Panc1 (cell line): ENCODE data around the gene R3HDM2. TPM values are rescaled to one million over a fixed set of nuclear protein-coding genes. Genes with fewer than 3 reads are reported as not detected.

Experiments used
- ATAC-seq: fragments of 200-7000 bp; cut with Tn5 transposase; 2 replicates; pipeline ENCODE4 v1.9.1; 2020; ENCODE audit warnings: mild to moderate bottlenecking, moderate library complexity
- BruUV-seq: library from RNA; stranded (reverse); fragments of 400-500 nt; replicated peaks from 2 replicates; lab custom pipeline; 2021; lab: Mats Ljungman, UMichigan
- CTCF ChIA-PET: fragments of 300-600 bp; sonication (Branson Sonifier 250); formaldehyde crosslinking; loops from one replicate; lab custom pipeline; 2022; ENCODE audit warnings: antibody characterized with exemption; lab: Charles Lee
- POLR2A ChIA-PET: fragments of 300-600 bp; sonication (Branson Sonifier 250); formaldehyde crosslinking; loops from one replicate; lab custom pipeline; 2022; ENCODE audit warnings: antibody characterized with exemption; lab: Charles Lee
- DNase-seq: peaks from one replicate; pipeline ENCODE4 v3.0.0-alpha.2; 2010; ENCODE audit warnings: low read depth, low spot score
- H3K27ac ChIP-seq: 2 replicates; pipeline ENCODE4 v1.5.1; 2011; ENCODE audit warnings: mild to moderate bottlenecking, low read length, inconsistent platforms
- H3K27me3 ChIP-seq: fragments of 200-500 bp; sonication (Bioruptor generic); 2 replicates; pipeline ENCODE4 v1.6.0; 2014; ENCODE audit warnings: low read length, inconsistent platforms; ENCODE audit not compliant: control insufficient read depth, insufficient read depth
- H3K36me3 ChIP-seq: fragments of 200-500 bp; sonication (Bioruptor generic); 2 replicates; pipeline ENCODE4 v1.5.1; 2014; ENCODE audit warnings: inconsistent platforms, mild to moderate bottlenecking, low read length, moderate library complexity; ENCODE audit not compliant: control insufficient read depth, insufficient read depth
- H3K4me1 ChIP-seq: 2 replicates; pipeline ENCODE4 v1.5.1; 2011; ENCODE audit warnings: inconsistent platforms, mild to moderate bottlenecking, low read length, moderate library complexity; ENCODE audit not compliant: control insufficient read depth, insufficient read depth
- H3K4me3 ChIP-seq, 2 experiments: 2 replicates each; pipeline ENCODE4 v1.5.1; 2011 to 2012; ENCODE audit warnings: low read depth in 2 of 2, low read length in 2 of 2, mild to moderate bottlenecking in 2 of 2, inconsistent platforms in 1 of 2, moderate library complexity in 1 of 2
- H3K9me3 ChIP-seq: fragments of 200-500 bp; sonication (Bioruptor generic); 2 replicates; pipeline ENCODE4 v1.5.1; 2014; ENCODE audit warnings: low read depth, mild to moderate bottlenecking, inconsistent platforms, low read length, moderate library complexity; ENCODE audit not compliant: control insufficient read depth, insufficient read depth
- POLR2AphosphoS5 ChIP-seq: IDR thresholded peaks from 2 replicates; pipeline ENCODE4 v1.6.1; 2012; ENCODE audit warnings: mild to moderate bottlenecking, low read depth, low read length, moderate library complexity
- SIN3A ChIP-seq: IDR thresholded peaks from 2 replicates; pipeline ENCODE4 v1.6.1; 2012; ENCODE audit warnings: low read depth, mild to moderate bottlenecking, low read length, moderate library complexity, borderline replicate concordance; ENCODE audit not compliant: insufficient read depth
- TCF7L2 ChIP-seq: IDR thresholded peaks from 2 replicates; pipeline ENCODE4 v1.6.1; 2011; ENCODE audit warnings: mild to moderate bottlenecking, low read depth, low read length, inconsistent platforms
- in situ Hi-C: cut with HindIII; loops from 2 replicates; pipeline ENCODE4 v1.10.0; 2016; ENCODE audit warnings: low sequenced_read_pairs, low pct_unique_long_range_greater_than_20kb
- intact Hi-C: fragments of 100-400 bp; cut with micrococcal nuclease; formaldehyde crosslinking; loops from one replicate; pipeline ENCODE4 v1.10.0; 2022; ENCODE audit not compliant: unreplicated experiment
- total RNA-seq: library from RNA; stranded (reverse); gene quantifications from one replicate; pipeline ENCODE4 v1.2.1, GENCODE V29; 2021; ENCODE audit not compliant: unreplicated experiment
- TF ChIP-seq, protein P1 (sequence below): fragments of 450-650 bp; IDR thresholded peaks from 2 replicates; pipeline ENCODE4 v1.5.1; 2017; ENCODE audit warnings: mild to moderate bottlenecking
- TF ChIP-seq, protein P2 (sequence below), 2 experiments: IDR thresholded peaks; 2 replicates each; pipeline ENCODE4 v1.6.1; 2011 to 2012; ENCODE audit warnings: low read depth in 2 of 2, control low read depth in 1 of 2, low read length in 1 of 2, mild to moderate bottlenecking in 1 of 2, moderate library complexity in 1 of 2; ENCODE audit not compliant: insufficient read depth in 1 of 2

Gene R3HDM2
- total RNA-seq, 1 experiment from 2014 or later = 56.5 TPM

DNA sequence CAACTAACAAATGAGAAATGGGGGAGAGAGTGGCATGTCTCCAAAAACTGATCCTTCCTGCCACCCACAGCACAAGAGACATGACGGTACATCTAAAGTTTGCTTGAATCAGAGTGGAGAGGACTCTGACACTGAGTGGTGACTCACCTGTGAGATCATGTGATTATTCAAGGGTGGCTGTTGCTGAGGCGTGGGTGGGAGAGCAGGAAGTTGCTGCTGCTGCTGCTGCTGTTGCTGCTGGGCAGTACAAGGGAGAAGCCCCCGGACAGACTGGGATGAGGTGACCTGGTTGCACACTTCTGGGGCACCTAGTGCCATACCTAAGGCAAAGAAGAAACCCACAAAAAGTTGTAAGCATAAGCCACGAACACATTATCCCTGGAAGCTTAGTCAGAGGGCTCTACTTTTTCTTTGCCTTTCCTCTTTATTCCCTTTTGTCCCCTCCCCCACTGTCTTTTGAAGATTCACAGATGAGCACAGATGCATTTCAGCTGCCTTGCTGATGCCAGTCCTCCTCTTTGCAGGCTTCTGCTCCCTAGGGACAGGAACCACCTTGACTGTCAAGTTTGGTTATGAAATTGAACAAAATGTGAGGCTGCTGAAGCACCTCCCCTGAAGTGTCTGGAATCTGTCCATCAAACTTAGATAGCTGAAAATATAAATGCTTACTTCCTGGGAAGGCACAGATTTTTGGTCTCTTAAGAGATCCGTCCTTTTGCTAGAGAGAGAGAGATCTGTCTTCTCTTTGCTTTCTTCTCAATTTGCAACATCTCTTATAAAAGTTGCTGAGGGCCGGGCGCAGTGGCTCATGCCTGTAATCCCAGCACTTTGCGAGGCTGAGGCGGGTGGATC is 150.4 kb downstream of the R3HDM2 start:
- Histone ChIP-seq H3K27me3 (no peaks in the 10 kb centered on the region), H3K36me3 (no peaks in the 10 kb centered on the region), H3K4me3 (no peak overlapping the region), H3K27ac (no peak overlapping the region), H3K9me3 (no peaks in the 10 kb centered on the region), H3K4me1 (no peaks in the 10 kb centered on the region)
- POLR2A ChIA-PET = no interaction called here
- intact Hi-C loops = no loop called here
- ATAC-seq = peak; percentile 83
- TF ChIP-seq, protein P1, sequence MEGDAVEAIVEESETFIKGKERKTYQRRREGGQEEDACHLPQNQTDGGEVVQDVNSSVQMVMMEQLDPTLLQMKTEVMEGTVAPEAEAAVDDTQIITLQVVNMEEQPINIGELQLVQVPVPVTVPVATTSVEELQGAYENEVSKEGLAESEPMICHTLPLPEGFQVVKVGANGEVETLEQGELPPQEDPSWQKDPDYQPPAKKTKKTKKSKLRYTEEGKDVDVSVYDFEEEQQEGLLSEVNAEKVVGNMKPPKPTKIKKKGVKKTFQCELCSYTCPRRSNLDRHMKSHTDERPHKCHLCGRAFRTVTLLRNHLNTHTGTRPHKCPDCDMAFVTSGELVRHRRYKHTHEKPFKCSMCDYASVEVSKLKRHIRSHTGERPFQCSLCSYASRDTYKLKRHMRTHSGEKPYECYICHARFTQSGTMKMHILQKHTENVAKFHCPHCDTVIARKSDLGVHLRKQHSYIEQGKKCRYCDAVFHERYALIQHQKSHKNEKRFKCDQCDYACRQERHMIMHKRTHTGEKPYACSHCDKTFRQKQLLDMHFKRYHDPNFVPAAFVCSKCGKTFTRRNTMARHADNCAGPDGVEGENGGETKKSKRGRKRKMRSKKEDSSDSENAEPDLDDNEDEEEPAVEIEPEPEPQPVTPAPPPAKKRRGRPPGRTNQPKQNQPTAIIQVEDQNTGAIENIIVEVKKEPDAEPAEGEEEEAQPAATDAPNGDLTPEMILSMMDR = no peak
- TF ChIP-seq, protein P2, sequence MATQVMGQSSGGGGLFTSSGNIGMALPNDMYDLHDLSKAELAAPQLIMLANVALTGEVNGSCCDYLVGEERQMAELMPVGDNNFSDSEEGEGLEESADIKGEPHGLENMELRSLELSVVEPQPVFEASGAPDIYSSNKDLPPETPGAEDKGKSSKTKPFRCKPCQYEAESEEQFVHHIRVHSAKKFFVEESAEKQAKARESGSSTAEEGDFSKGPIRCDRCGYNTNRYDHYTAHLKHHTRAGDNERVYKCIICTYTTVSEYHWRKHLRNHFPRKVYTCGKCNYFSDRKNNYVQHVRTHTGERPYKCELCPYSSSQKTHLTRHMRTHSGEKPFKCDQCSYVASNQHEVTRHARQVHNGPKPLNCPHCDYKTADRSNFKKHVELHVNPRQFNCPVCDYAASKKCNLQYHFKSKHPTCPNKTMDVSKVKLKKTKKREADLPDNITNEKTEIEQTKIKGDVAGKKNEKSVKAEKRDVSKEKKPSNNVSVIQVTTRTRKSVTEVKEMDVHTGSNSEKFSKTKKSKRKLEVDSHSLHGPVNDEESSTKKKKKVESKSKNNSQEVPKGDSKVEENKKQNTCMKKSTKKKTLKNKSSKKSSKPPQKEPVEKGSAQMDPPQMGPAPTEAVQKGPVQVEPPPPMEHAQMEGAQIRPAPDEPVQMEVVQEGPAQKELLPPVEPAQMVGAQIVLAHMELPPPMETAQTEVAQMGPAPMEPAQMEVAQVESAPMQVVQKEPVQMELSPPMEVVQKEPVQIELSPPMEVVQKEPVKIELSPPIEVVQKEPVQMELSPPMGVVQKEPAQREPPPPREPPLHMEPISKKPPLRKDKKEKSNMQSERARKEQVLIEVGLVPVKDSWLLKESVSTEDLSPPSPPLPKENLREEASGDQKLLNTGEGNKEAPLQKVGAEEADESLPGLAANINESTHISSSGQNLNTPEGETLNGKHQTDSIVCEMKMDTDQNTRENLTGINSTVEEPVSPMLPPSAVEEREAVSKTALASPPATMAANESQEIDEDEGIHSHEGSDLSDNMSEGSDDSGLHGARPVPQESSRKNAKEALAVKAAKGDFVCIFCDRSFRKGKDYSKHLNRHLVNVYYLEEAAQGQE (IDR thresholded peaks at IDR 0.05; ENCODE audit: insufficient read depth in 1 of 2, low read depth in 2 of 2, low read length in 1 of 2) = no peak
- TF ChIP-seq SIN3A (no peak), POLR2AphosphoS5 (no peak)
- peak; percentile 64 for DNase-seq
- BruUV-seq = no TSS peak
- CTCF ChIA-PET = no interaction called here
- in situ Hi-C loops = no loop called here

DNA sequence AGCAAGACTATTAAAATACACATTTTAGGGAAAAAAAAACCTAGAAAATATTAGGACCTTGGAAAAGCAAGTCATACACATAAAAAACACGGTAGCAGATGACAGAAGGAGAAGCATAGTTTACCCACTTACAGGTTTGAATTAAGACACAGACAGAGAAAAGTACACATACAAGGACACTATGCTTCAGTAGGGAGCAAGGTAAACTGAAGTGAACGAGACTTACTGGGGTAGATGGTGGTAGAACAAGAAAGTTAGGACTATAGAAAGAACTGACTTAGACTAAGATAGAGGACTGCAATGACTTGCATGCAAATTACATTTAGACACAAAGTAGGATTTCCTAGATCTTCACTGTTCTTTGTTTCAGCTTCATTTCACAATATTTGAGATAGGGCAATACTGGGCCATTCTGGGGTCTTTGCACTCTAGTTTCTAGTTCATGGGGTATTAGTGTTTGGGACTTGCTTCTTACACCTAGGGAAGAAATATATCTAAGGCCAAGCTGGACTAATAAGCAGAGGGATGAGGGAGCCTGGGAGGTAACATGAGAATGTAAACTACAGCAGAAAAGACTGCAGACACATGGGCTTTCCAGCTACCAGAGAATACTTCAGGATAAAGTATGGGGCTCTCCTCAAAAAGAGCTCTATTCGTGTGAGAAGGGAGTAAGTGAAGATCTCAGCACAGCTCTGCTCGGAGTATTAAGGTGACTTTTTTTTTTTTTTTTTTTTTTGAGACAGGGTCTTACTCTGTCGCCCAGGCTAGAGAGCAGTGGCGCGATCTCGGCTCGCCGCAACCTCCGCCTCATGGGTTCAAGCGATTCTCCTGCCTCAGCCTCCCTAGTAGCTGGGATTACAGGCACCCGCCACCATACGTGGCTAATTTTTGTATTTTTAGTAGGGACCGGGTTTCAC is 152.1 kb downstream of the R3HDM2 start:
- TF ChIP-seq TCF7L2 = no peak
- TF ChIP-seq POLR2AphosphoS5 = no peak
- TF ChIP-seq, protein P1 = no peak
- no peak for TF ChIP-seq SIN3A
- TF ChIP-seq, protein P2 (IDR thresholded peaks at IDR 0.05; ENCODE audit: insufficient read depth in 1 of 2, low read depth in 2 of 2, low read length in 1 of 2) = no peak
- ChIA-PET POLR2A (interaction anchor here (0.6 kb wide), 1 partner anchor 167 kb away, joined by 14 read pairs; the partner anchor contains the start of gene STAT6), CTCF (interaction anchor here (0.6 kb wide), 1 partner anchor 130 kb away, joined by 3 read pairs; no protein-coding TSS in a partner anchor)
- H3K27me3 ChIP-seq = no peaks in the 10 kb centered on the region
- H3K27ac ChIP-seq = no peak overlapping the region
- ATAC-seq = no peak
- intact Hi-C loops = no loop called here
- no peak for DNase-seq
- no peak overlapping the region for H3K4me3 ChIP-seq
- in situ Hi-C loops = no loop called here
- H3K9me3 ChIP-seq = no peaks in the 10 kb centered on the region
- no peaks in the 10 kb centered on the region for H3K36me3 ChIP-seq
- no peaks in the 10 kb centered on the region for H3K4me1 ChIP-seq
- no TSS peak for BruUV-seq
